HepG2 (cell line): ENCODE data around the gene TAF6L. TPM values are rescaled to one million over a fixed set of nuclear protein-coding genes. Genes with fewer than 3 reads are reported as not detected.

Experiments
- HOXA7 ChIP-seq: sonication (generic); formaldehyde crosslinking; IDR thresholded peaks from 2 replicates; pipeline ENCODE4 v1.8.1; 2022; ENCODE audit warnings: mild to moderate bottlenecking, missing genetic modification reagents, moderate library complexity
- RFXANK ChIP-seq: IDR thresholded peaks from 2 replicates; pipeline ENCODE4 v1.6.1; 2016
- ZFY ChIP-seq: sonication (generic); formaldehyde crosslinking; IDR thresholded peaks from 2 replicates; pipeline ENCODE4 v1.4.0; 2020; ENCODE audit warnings: missing genetic modification reagents
- ZNF20 ChIP-seq: sonication (generic); formaldehyde crosslinking; IDR thresholded peaks from 2 replicates; pipeline ENCODE4 v1.4.0; 2020; ENCODE audit warnings: mild to moderate bottlenecking, moderate library complexity, missing genetic modification reagents
- ZNF331 ChIP-seq: sonication (generic); formaldehyde crosslinking; IDR thresholded peaks from 2 replicates; pipeline ENCODE4 v1.4.0; 2020; ENCODE audit warnings: missing genetic modification reagents
- ZNF441 ChIP-seq: sonication (generic); formaldehyde crosslinking; IDR thresholded peaks from 2 replicates; pipeline ENCODE4 v1.7.0; 2021; ENCODE audit warnings: missing genetic modification reagents, borderline replicate concordance
- ZNF792 ChIP-seq: IDR thresholded peaks from 2 replicates; pipeline ENCODE4 v1.6.1; 2016
- polyA plus RNA-seq, 8 experiments: library from polyadenylated mRNA; depleted of rRNA in 3 of 8; stranded (reverse) in 7 of 8; unstranded in 1 of 8; fragments of >200 nt; fragmentation: Illumina TruSeq in 4 of 8; extraction: Trizol in 4 of 8; gene quantifications; 2 replicates each; pipeline versions ENCODE4 v1.2.1 to v1.2.3, GENCODE V29; 2011 to 2016; ENCODE audit warnings: low read depth in 4 of 8, missing spikeins in 1 of 8, mixed read lengths in 1 of 8; ENCODE audit not compliant: insufficient read depth in 1 of 8
- total RNA-seq, 5 experiments: library from RNA; depleted of rRNA; stranded (reverse); fragments of >200 nt; fragmentation: Illumina TruSeq; extraction: Trizol; gene quantifications; 2 replicates each; pipeline ENCODE4 v1.2.3, GENCODE V29; 2016; ENCODE audit warnings: low read depth in 1 of 5
- TF ChIP-seq, protein P1 (sequence below): IDR thresholded peaks from 2 replicates; pipeline ENCODE4 v1.6.1; 2016; ENCODE audit warnings: missing compliant biosample characterization, missing genetic modification reagents, borderline replicate concordance
- TF ChIP-seq, protein P2 (sequence below): sonication (generic); formaldehyde crosslinking; IDR thresholded peaks from 2 replicates; pipeline ENCODE4 v1.4.0; 2020; ENCODE audit warnings: missing genetic modification reagents
- TF ChIP-seq, protein P3 (sequence below): sonication (generic); formaldehyde crosslinking; IDR thresholded peaks from 2 replicates; pipeline ENCODE4 v1.4.0; 2020; ENCODE audit warnings: missing genetic modification reagents
- TF ChIP-seq, protein P4 (sequence below): sonication (generic); formaldehyde crosslinking; IDR thresholded peaks from 2 replicates; pipeline ENCODE4 v1.4.0; 2020; ENCODE audit warnings: mild to moderate bottlenecking, missing genetic modification reagents
- TF ChIP-seq, protein P5 (sequence below): fragments of 450-650 bp; IDR thresholded peaks from 2 replicates; pipeline ENCODE4 v1.6.1; 2017
- TF ChIP-seq, protein P6 (sequence below), 2 experiments: sonication (generic) in 1 of 2; formaldehyde crosslinking in 1 of 2; IDR thresholded peaks; 2 replicates each; pipeline versions ENCODE4 v1.4.0 to v1.6.1; 2016 to 2020; ENCODE audit warnings: borderline replicate concordance in 1 of 2, low read depth in 1 of 2, mild to moderate bottlenecking in 1 of 2, missing genetic modification reagents in 1 of 2

The TAF6L gene
- total and polyA plus RNA-seq, 2 of the 13 experiments (the other 11 are each of a cell fraction or from before 2014, with no cell fraction given), result 12.6 to 19.4 TPM

DNA sequence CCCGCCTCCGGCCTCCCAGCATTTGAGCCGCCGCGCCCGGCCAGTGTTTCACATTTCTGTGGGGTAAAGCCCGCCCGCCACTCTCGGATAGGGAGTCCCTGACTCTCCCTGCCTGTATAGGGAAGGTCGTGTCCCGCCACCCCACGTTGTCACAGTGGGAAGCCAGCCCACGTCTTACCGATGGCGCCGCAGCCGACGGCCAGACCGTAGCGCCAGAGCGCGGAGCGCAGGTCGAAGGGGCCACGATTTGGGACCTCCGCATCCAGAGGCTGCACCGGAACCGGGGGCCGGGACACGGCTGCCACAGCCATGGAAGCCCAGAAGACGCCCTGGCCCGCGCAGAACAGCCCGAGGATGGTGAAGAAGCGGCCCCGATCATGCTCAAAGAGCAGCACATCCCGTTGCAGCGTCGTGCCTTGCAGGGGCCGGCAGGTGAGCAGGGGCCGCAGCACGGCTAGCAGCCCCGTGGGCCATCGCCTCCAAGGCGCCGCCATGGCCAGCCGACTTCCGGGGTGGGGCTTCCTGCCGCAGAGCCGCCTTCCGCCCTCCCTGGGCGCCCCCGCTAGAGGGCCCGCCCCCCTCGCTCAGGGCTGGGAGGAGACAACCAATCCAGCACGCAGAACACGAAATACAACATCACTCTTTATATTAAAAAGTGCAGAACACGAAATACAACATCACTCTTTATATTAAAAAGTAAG, 20.5 kb downstream of the TAF6L start, which contains the start of gene TMEM223 (continued):
- TF ChIP-seq, protein P1, sequence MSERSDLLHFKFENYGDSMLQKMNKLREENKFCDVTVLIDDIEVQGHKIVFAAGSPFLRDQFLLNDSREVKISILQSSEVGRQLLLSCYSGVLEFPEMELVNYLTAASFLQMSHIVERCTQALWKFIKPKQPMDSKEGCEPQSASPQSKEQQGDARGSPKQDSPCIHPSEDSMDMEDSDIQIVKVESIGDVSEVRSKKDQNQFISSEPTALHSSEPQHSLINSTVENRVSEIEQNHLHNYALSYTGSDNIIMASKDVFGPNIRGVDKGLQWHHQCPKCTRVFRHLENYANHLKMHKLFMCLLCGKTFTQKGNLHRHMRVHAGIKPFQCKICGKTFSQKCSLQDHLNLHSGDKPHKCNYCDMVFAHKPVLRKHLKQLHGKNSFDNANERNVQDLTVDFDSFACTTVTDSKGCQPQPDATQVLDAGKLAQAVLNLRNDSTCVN (CRISPR knock-in tag), result peak; percentile 26; the same call in 1 of the 2 replicates
- TF ChIP-seq, protein P2, sequence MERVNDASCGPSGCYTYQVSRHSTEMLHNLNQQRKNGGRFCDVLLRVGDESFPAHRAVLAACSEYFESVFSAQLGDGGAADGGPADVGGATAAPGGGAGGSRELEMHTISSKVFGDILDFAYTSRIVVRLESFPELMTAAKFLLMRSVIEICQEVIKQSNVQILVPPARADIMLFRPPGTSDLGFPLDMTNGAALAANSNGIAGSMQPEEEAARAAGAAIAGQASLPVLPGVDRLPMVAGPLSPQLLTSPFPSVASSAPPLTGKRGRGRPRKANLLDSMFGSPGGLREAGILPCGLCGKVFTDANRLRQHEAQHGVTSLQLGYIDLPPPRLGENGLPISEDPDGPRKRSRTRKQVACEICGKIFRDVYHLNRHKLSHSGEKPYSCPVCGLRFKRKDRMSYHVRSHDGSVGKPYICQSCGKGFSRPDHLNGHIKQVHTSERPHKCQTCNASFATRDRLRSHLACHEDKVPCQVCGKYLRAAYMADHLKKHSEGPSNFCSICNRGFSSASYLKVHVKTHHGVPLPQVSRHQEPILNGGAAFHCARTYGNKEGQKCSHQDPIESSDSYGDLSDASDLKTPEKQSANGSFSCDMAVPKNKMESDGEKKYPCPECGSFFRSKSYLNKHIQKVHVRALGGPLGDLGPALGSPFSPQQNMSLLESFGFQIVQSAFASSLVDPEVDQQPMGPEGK (CRISPR knock-in tag), result peak; percentile 96
- TF ChIP-seq HOXA7 (CRISPR knock-in tag), result no peak
- no peak for TF ChIP-seq ZNF20 (CRISPR knock-in tag)
- TF ChIP-seq, protein P3, sequence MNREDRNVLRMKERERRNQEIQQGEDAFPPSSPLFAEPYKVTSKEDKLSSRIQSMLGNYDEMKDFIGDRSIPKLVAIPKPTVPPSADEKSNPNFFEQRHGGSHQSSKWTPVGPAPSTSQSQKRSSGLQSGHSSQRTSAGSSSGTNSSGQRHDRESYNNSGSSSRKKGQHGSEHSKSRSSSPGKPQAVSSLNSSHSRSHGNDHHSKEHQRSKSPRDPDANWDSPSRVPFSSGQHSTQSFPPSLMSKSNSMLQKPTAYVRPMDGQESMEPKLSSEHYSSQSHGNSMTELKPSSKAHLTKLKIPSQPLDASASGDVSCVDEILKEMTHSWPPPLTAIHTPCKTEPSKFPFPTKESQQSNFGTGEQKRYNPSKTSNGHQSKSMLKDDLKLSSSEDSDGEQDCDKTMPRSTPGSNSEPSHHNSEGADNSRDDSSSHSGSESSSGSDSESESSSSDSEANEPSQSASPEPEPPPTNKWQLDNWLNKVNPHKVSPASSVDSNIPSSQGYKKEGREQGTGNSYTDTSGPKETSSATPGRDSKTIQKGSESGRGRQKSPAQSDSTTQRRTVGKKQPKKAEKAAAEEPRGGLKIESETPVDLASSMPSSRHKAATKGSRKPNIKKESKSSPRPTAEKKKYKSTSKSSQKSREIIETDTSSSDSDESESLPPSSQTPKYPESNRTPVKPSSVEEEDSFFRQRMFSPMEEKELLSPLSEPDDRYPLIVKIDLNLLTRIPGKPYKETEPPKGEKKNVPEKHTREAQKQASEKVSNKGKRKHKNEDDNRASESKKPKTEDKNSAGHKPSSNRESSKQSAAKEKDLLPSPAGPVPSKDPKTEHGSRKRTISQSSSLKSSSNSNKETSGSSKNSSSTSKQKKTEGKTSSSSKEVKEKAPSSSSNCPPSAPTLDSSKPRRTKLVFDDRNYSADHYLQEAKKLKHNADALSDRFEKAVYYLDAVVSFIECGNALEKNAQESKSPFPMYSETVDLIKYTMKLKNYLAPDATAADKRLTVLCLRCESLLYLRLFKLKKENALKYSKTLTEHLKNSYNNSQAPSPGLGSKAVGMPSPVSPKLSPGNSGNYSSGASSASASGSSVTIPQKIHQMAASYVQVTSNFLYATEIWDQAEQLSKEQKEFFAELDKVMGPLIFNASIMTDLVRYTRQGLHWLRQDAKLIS (CRISPR knock-in tag), result 0 out of 2 replicates have a peak, but pooled peaks have one; percentile 75
- TF ChIP-seq RFXANK, result no peak
- TF ChIP-seq ZNF441 (CRISPR knock-in tag), result no peak
- peak; percentile 79 for TF ChIP-seq ZNF792 (CRISPR knock-in tag)
- TF ChIP-seq, protein P4, sequence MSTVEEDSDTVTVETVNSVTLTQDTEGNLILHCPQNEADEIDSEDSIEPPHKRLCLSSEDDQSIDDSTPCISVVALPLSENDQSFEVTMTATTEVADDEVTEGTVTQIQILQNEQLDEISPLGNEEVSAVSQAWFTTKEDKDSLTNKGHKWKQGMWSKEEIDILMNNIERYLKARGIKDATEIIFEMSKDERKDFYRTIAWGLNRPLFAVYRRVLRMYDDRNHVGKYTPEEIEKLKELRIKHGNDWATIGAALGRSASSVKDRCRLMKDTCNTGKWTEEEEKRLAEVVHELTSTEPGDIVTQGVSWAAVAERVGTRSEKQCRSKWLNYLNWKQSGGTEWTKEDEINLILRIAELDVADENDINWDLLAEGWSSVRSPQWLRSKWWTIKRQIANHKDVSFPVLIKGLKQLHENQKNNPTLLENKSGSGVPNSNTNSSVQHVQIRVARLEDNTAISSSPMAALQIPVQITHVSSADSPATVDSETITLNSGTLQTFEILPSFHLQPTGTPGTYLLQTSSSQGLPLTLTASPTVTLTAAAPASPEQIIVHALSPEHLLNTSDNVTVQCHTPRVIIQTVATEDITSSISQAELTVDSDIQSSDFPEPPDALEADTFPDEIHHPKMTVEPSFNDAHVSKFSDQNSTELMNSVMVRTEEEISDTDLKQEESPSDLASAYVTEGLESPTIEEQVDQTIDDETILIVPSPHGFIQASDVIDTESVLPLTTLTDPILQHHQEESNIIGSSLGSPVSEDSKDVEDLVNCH (CRISPR knock-in tag), result no peak
- TF ChIP-seq, protein P5, sequence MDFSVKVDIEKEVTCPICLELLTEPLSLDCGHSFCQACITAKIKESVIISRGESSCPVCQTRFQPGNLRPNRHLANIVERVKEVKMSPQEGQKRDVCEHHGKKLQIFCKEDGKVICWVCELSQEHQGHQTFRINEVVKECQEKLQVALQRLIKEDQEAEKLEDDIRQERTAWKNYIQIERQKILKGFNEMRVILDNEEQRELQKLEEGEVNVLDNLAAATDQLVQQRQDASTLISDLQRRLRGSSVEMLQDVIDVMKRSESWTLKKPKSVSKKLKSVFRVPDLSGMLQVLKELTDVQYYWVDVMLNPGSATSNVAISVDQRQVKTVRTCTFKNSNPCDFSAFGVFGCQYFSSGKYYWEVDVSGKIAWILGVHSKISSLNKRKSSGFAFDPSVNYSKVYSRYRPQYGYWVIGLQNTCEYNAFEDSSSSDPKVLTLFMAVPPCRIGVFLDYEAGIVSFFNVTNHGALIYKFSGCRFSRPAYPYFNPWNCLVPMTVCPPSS, result no peak
- TF ChIP-seq, protein P6, sequence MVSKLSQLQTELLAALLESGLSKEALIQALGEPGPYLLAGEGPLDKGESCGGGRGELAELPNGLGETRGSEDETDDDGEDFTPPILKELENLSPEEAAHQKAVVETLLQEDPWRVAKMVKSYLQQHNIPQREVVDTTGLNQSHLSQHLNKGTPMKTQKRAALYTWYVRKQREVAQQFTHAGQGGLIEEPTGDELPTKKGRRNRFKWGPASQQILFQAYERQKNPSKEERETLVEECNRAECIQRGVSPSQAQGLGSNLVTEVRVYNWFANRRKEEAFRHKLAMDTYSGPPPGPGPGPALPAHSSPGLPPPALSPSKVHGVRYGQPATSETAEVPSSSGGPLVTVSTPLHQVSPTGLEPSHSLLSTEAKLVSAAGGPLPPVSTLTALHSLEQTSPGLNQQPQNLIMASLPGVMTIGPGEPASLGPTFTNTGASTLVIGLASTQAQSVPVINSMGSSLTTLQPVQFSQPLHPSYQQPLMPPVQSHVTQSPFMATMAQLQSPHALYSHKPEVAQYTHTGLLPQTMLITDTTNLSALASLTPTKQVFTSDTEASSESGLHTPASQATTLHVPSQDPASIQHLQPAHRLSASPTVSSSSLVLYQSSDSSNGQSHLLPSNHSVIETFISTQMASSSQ (IDR thresholded peaks at IDR 0.05; ENCODE audit: low read depth), result no peak
- TF ChIP-seq, protein P6 (CRISPR knock-in tag; IDR thresholded peaks at IDR 0.05; ENCODE audit: borderline replicate concordance), result no peak
- peak; percentile 87 for TF ChIP-seq ZFY
- peak; percentile 51; the same call in 1 of the 2 replicates for TF ChIP-seq ZNF331 (CRISPR knock-in tag)
